Measurements from ENCODE around the gene C6orf58.

DNA sequence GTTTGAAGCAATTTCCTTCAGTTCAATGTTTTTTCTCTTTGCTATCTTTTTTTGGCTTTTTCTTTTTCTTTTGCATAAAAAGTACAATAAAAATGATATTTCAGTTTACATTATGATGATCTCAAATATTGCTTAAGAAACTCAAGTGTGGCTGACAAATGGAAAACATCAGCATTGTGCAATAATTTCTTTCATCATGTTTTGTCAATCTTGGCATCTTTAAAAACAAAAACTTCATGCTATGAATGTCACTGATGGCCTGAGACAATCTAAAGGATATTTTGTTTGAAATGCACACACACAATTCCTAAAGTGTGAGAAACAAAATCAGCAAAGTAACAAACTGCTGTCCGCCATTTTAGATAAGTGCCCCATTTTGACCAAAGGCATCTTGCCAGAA lies 44.0 kb upstream of the C6orf58 start:
- TF ChIP-seq POLR2AphosphoS5 (IDR thresholded peaks at IDR 0.05), result no peak
- no peak for TF ChIP-seq POLR2A (IDR thresholded peaks at IDR 0.05; ENCODE audit: low read depth)
- TF ChIP-seq, protein P1, sequence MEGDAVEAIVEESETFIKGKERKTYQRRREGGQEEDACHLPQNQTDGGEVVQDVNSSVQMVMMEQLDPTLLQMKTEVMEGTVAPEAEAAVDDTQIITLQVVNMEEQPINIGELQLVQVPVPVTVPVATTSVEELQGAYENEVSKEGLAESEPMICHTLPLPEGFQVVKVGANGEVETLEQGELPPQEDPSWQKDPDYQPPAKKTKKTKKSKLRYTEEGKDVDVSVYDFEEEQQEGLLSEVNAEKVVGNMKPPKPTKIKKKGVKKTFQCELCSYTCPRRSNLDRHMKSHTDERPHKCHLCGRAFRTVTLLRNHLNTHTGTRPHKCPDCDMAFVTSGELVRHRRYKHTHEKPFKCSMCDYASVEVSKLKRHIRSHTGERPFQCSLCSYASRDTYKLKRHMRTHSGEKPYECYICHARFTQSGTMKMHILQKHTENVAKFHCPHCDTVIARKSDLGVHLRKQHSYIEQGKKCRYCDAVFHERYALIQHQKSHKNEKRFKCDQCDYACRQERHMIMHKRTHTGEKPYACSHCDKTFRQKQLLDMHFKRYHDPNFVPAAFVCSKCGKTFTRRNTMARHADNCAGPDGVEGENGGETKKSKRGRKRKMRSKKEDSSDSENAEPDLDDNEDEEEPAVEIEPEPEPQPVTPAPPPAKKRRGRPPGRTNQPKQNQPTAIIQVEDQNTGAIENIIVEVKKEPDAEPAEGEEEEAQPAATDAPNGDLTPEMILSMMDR (IDR thresholded peaks at IDR 0.05), result no peak
- no peak for TF ChIP-seq EP300 (IDR thresholded peaks at IDR 0.05)

Measured in esophagus muscularis mucosa (tissue), 4 donors.